ENCODE measurements around the gene ARHGEF7. TPM values are rescaled to one million over a fixed set of nuclear protein-coding genes. Genes with fewer than 3 reads are reported as not detected.

The ARHGEF7 gene
- total RNA-seq, 2 experiments from 2014 or later = 39.5 to 51.3 TPM

DNA sequence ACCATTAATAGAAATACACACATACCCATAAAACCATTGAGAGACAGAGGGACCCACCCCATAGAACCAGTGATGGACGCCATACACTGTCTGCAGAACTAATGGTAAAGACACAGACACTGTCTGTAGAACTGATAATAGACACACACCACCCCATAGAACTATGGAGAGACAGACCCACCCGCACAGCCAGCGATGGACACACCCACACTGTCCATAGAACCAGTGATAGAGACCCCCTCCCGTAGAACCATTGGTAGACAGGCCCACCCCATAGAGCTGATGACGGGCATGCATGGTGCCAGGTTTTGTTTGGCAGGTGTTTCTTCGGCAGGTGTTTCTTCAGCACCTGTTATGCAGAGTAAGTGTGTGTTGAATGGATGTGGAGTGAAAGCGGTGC, 117.1 kb downstream of the ARHGEF7 start:
- no peaks in the 10 kb centered on the region for H3K4me1 ChIP-seq (ENCODE audit: insufficient read depth, low read length, poor library complexity, severe bottlenecking)
- intact Hi-C loops (cut with micrococcal nuclease; ENCODE audit: unreplicated experiment) = no loop called here
- peaks cover 78% of the 10 kb centered on the region for H3K36me3 ChIP-seq (ENCODE audit: insufficient read depth, low read length)
- CTCF ChIA-PET (ENCODE audit: unreplicated experiment) = no interaction called here
- BruUV-seq (replicated peaks) = no TSS peak
- POLR2A ChIA-PET = interaction anchor here (0.5 kb wide), 1 partner anchor 28 kb away, joined by 3 read pairs; no protein-coding TSS in a partner anchor
- H3K27ac ChIP-seq (ENCODE audit: low read depth, low read length, poor library complexity, severe bottlenecking) = no peak overlapping the region
- no peak for TF ChIP-seq EZH2phosphoT487 (IDR thresholded peaks at IDR 0.05; ENCODE audit: borderline replicate concordance, low read depth, low read length)
- TF ChIP-seq, protein P1, sequence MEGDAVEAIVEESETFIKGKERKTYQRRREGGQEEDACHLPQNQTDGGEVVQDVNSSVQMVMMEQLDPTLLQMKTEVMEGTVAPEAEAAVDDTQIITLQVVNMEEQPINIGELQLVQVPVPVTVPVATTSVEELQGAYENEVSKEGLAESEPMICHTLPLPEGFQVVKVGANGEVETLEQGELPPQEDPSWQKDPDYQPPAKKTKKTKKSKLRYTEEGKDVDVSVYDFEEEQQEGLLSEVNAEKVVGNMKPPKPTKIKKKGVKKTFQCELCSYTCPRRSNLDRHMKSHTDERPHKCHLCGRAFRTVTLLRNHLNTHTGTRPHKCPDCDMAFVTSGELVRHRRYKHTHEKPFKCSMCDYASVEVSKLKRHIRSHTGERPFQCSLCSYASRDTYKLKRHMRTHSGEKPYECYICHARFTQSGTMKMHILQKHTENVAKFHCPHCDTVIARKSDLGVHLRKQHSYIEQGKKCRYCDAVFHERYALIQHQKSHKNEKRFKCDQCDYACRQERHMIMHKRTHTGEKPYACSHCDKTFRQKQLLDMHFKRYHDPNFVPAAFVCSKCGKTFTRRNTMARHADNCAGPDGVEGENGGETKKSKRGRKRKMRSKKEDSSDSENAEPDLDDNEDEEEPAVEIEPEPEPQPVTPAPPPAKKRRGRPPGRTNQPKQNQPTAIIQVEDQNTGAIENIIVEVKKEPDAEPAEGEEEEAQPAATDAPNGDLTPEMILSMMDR (conservative IDR thresholded peaks at IDR 0.05; ENCODE audit: low read length) = no peak
- no peaks in the 10 kb centered on the region for H3K9me2 ChIP-seq (ENCODE audit: insufficient read depth, low read length)
- no peak overlapping the region for H3K4me3 ChIP-seq (ENCODE audit: low read depth, low read length, poor library complexity, severe bottlenecking)
- no peak for DNase-seq (ENCODE audit: low spot score)
- H3K79me2 ChIP-seq (ENCODE audit: insufficient read depth, low read depth, low read length) = peaks cover 9% of the 10 kb centered on the region; the same call in 1 of the 2 replicates
- no peaks in the 10 kb centered on the region; the same call in 1 of the 2 replicates for H4K20me1 ChIP-seq (ENCODE audit: insufficient read depth, low read length)
- H3K4me2 ChIP-seq (ENCODE audit: low read length) = no peak overlapping the region
- H2AFZ ChIP-seq (ENCODE audit: low read length) = no peak overlapping the region
- no peaks in the 10 kb centered on the region for H3K9me3 ChIP-seq (ENCODE audit: low read length)

- Histone ChIP-seq H2AFZ (ENCODE audit: low read length) (no peak overlapping the region), H4K20me1 (ENCODE audit: insufficient read depth, low read length) (no peaks in the 10 kb centered on the region; the same call in 1 of the 2 replicates), H3K4me2 (ENCODE audit: low read length) (no peak overlapping the region), H3K9me2 (ENCODE audit: insufficient read depth, low read length) (no peaks in the 10 kb centered on the region), H3K27ac (ENCODE audit: low read depth, low read length, poor library complexity, severe bottlenecking) (no peak overlapping the region), H3K9me3 (ENCODE audit: low read length) (no peaks in the 10 kb centered on the region), H3K4me3 (ENCODE audit: low read depth, low read length, poor library complexity, severe bottlenecking) (no peak overlapping the region), H3K79me2 (ENCODE audit: insufficient read depth, low read depth, low read length) (peaks cover 9% of the 10 kb centered on the region; the same call in 1 of the 2 replicates), H3K4me1 (ENCODE audit: insufficient read depth, low read length, poor library complexity, severe bottlenecking) (no peaks in the 10 kb centered on the region), H3K36me3 (ENCODE audit: insufficient read depth, low read length) (peaks cover 78% of the 10 kb centered on the region)
- no peak for DNase-seq (ENCODE audit: low spot score)
- TF ChIP-seq, protein P1 (conservative IDR thresholded peaks at IDR 0.05; ENCODE audit: low read length) = no peak
- no peak for TF ChIP-seq EZH2phosphoT487 (IDR thresholded peaks at IDR 0.05; ENCODE audit: borderline replicate concordance, low read depth, low read length)
- ChIA-PET CTCF (ENCODE audit: unreplicated experiment) (no interaction called here), POLR2A (no interaction called here)
- no TSS peak for BruUV-seq (replicated peaks)
- intact Hi-C loops (cut with micrococcal nuclease; ENCODE audit: unreplicated experiment) = no loop called here
Observed at GRCh38 chr13:111233080-111233479, 118.0 kb downstream of the ARHGEF7 start.

- Histone ChIP-seq H2AFZ (ENCODE audit: low read length) (no peak overlapping the region), H3K9me3 (ENCODE audit: low read length) (no peaks in the 10 kb centered on the region), H3K79me2 (ENCODE audit: insufficient read depth, low read depth, low read length) (no peaks in the 10 kb centered on the region; the same call in 1 of the 2 replicates), H3K36me3 (ENCODE audit: insufficient read depth, low read length) (peaks cover 78% of the 10 kb centered on the region), H3K4me3 (ENCODE audit: low read depth, low read length, poor library complexity, severe bottlenecking) (no peak overlapping the region), H3K4me1 (ENCODE audit: insufficient read depth, low read length, poor library complexity, severe bottlenecking) (no peaks in the 10 kb centered on the region), H4K20me1 (ENCODE audit: insufficient read depth, low read length) (0 out of 2 replicates have a peak, but pooled peaks cover 5% of the 10 kb centered on the region), H3K27ac (ENCODE audit: low read depth, low read length, poor library complexity, severe bottlenecking) (no peak overlapping the region), H3K4me2 (ENCODE audit: low read length) (no peak overlapping the region), H3K9me2 (ENCODE audit: insufficient read depth, low read length) (no peaks in the 10 kb centered on the region)
- intact Hi-C loops (cut with micrococcal nuclease; ENCODE audit: unreplicated experiment) = no loop called here
- ChIA-PET CTCF (ENCODE audit: unreplicated experiment) (no interaction called here), POLR2A (no interaction called here)
- no TSS peak for BruUV-seq (replicated peaks)
- no peak for TF ChIP-seq EZH2phosphoT487 (IDR thresholded peaks at IDR 0.05; ENCODE audit: borderline replicate concordance, low read depth, low read length)
- TF ChIP-seq, protein P1 (conservative IDR thresholded peaks at IDR 0.05; ENCODE audit: low read length) = no peak
- no peak for DNase-seq (ENCODE audit: low spot score)
Observed at GRCh38 chr13:111239764-111240670, 124.9 kb downstream of the ARHGEF7 start.
